Measurements from ENCODE around the gene LZTFL1.

DNA sequence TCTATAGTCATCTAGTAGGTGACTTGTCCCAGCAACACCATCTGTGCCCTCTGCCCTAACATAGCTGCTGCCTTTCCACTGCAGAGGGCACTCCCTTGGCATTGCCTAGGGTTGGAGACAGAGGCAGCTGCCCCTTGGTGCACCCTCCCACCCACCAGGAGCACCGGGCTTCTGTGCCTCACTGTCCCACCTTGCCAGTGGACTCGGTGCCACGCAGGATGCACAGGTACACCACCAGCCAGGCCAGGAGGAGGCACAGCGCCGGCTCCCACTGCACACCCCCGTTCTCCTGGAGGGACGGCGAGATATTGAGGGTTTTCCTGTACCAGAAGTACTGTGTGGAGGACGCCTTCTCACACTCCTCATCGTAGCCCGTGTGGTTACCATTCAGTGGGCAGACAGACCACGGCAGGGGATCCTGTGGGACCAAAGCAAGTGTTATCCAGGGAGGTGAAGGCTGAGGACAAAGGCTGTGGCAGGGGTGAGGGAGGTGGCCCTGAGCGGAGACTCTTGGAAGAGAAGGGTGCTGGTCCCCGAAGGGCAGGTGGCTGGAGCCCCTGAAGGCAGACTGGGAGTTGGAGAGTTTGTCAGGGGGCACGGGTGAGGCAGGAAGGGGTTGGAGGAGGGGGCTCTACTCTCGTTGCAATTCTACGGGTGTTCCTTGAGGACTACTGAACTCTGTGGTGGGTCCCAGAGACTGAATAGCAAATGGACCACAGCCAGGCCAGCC, 66.2 kb downstream of the LZTFL1 start:
- TF ChIP-seq FOXA1 (IDR thresholded peaks at IDR 0.05) (no peak), YY1 (IDR thresholded peaks at IDR 0.05) (no peak)
- TF ChIP-seq, protein P1, sequence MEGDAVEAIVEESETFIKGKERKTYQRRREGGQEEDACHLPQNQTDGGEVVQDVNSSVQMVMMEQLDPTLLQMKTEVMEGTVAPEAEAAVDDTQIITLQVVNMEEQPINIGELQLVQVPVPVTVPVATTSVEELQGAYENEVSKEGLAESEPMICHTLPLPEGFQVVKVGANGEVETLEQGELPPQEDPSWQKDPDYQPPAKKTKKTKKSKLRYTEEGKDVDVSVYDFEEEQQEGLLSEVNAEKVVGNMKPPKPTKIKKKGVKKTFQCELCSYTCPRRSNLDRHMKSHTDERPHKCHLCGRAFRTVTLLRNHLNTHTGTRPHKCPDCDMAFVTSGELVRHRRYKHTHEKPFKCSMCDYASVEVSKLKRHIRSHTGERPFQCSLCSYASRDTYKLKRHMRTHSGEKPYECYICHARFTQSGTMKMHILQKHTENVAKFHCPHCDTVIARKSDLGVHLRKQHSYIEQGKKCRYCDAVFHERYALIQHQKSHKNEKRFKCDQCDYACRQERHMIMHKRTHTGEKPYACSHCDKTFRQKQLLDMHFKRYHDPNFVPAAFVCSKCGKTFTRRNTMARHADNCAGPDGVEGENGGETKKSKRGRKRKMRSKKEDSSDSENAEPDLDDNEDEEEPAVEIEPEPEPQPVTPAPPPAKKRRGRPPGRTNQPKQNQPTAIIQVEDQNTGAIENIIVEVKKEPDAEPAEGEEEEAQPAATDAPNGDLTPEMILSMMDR (IDR thresholded peaks at IDR 0.05; ENCODE audit: low read depth, low read length, missing input control), result no peak
